ENCODE data around the gene C1orf159.
"Not testable (repeated sequence)": the region's sequence is repeated elsewhere in the genome, so short reads cannot be mapped to it uniquely, and the experiment has no call there.

The C1orf159 gene

GRCh38 chr1:1149416-1149815 is 33.5 kb upstream of the C1orf159 start:
- no peak for DNase-seq (ENCODE audit: low read depth, low spot score)

DNA sequence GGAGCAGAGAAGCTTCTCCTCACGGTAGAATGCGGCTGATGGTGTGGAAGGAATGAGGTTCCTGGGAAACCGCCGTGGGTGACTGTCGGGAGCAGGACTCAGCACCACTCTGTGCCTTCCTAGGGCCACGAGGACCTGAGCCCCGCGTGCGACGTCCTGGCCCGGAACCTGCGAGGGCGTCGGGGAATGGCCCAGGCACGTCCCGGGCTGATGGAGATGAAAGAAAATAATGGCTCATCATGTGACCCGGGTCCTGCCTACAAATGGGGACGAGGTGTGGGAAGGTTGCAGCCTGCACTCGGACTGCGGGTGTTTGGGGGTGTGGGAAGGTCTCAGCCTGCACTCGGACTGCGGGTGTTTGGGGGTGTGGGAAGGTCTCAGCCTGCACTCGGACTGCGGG is 32.7 kb upstream of the C1orf159 start:
- DNase-seq (ENCODE audit: low read depth, low spot score), result no peak

DNA sequence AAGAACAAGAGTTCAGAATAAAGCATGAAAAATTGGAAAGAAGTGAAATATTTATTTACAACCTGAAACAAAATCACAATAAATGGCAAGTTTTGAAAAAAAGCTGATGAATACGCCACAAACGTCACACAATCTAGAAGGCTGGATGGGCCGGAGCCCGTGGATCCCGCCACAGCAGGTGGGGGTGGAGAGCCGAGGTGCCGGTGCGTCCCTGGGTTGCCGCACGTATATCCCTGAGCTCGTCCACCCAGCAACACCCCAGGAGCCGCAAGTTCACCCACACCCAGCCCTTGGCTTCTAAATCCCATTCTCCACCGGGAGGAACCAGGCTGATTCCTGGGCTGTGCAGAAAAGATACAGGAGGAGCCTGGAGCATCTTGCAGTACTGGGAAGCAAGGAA is 32.2 kb upstream of the C1orf159 start:
- DNase-seq (ENCODE audit: low read depth, low spot score), result no peak

- DNase-seq (ENCODE audit: low read depth, low spot score), result no peak
Measured at GRCh38 chr1:1146596-1146995, 30.7 kb upstream of the C1orf159 start.

- no peak for DNase-seq (ENCODE audit: low read depth, low spot score)
Measured at GRCh38 chr1:1146026-1146425, 30.1 kb upstream of the C1orf159 start.

DNA sequence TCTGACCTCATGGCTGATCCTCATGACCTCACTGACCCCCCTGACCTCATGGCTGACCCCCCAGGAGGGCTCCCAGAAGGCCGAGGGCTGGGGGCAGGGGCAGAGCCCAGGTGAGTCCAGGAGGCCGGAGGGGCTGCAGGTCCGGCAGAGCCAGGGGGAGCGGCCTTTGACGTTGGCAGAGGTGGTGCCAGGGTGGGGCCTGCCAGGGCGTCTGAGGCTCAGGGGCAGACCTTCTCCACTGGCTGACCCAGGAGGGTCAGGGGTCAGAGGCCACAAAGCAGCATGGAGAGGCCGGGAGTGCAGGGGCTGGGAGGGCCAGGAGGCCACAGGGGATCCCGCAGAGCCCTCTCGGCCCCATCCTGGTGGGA is 29.6 kb upstream of the C1orf159 start:
- no peak for DNase-seq (ENCODE audit: low read depth, low spot score)

- no peak for DNase-seq (ENCODE audit: low read depth, low spot score)
Measured at GRCh38 chr1:1144843-1145546, 29.1 kb upstream of the C1orf159 start.

DNA sequence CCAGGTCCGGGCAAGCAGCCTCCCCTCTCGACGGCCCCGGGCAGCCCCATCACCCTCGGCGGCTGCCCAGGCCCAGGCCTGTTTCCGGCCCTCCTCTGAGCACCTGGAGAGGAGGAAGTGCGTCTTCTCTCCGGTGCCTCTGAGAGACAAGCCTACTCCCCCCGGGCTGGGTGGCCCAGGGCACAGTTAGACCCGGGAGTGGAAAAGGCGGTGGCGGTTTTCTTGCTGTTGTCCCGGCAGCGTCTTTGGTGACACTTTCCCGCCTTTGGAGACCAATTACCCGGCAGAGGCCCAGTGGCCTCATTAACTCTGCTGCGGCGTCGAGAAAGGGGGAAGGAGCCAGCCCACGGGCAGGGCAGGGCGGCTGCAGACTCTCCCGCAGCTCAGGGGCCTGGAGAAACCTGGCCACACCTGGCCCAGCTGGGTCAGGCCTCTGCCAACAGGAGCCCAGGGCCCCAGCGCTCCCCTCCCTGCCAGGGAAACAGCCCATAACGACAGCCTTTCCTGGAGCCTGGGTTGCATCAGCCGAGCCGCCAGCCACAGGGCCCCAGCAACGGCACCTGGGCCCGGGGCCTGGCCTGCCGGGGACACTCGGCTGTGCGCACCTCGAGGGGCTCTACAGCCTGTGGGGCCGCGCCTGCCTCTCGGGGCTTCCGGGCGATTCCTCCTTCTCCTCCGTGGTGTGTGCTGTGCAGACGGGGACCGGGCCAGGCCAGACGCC is 28.4 kb upstream of the C1orf159 start:
- no peak for DNase-seq (ENCODE audit: low read depth, low spot score)

- no peak for DNase-seq (ENCODE audit: low read depth, low spot score)
Measured at GRCh38 chr1:1143636-1144035, 27.7 kb upstream of the C1orf159 start.

GRCh38 chr1:1142844-1143243 is 27.0 kb upstream of the C1orf159 start:
- DNase-seq (ENCODE audit: low read depth, low spot score), result no peak

DNA sequence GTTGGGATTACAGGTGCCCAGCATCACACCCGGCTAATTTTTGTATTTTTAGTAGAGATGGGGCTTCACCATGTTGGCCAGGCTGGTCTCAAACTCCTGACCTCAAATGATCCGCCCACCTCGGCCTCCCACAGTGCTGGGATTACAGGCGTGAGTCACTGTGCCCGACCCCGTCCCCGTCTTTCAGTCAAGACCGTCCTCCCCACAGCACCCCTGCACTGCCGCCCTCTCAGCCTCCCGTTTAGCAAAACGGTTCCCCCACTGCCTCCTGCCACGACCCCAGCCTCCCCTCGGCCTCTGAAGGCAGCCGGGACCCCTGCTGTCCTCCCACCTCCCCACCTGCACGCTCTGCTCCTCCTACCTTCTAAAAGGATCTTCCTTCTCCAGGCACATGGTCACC is 26.5 kb upstream of the C1orf159 start:
- not testable (repeated sequence) for DNase-seq (ENCODE audit: low read depth, low spot score)

- DNase-seq (ENCODE audit: low read depth, low spot score), result no peak
Measured at GRCh38 chr1:1141911-1142250, 26.0 kb upstream of the C1orf159 start.

GRCh38 chr1:1141244-1141910 is 25.5 kb upstream of the C1orf159 start:
- no peak for DNase-seq (ENCODE audit: low read depth, low spot score)

- no peak for DNase-seq (ENCODE audit: low read depth, low spot score)
Measured at GRCh38 chr1:1140673-1141072, 24.8 kb upstream of the C1orf159 start.

GRCh38 chr1:1137256-1138045 is 21.6 kb upstream of the C1orf159 start:
- no peak for DNase-seq (ENCODE audit: low read depth, low spot score)

DNA sequence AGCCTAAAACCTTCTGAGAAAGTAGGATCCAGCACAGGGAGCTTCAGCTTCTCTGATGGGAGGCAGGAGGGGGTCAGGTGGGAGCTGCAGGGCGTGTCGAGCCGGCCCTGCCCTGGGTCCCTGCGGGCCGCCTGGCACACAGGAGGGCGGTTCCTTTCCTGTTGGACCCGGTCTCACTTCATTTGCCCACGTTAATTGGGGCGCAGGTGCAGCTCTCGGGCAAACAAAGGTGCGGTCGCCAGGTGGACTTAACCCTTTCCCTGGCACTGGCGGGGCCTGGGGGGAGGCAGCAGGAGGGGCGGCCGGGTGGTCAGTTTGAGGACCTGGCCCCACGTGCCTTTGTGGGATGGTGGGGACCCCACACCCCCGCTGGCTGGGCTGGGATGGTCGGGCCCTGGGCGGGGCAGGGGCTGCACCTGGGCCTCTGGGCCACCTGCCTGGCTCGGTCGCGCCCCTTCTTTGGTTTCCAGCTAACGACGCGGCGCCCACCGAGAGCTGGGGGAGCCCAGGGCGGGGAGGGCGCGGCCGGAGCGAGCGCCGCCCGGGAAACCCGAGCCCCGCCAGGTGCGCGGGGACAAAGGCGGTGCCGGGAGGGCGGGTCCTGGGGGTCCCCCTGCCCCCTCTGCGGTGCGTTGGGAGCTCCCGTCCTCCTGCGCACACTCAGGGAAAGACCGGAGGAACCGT is 20.8 kb upstream of the C1orf159 start:
- DNase-seq (ENCODE audit: low read depth, low spot score), result no peak

DNA sequence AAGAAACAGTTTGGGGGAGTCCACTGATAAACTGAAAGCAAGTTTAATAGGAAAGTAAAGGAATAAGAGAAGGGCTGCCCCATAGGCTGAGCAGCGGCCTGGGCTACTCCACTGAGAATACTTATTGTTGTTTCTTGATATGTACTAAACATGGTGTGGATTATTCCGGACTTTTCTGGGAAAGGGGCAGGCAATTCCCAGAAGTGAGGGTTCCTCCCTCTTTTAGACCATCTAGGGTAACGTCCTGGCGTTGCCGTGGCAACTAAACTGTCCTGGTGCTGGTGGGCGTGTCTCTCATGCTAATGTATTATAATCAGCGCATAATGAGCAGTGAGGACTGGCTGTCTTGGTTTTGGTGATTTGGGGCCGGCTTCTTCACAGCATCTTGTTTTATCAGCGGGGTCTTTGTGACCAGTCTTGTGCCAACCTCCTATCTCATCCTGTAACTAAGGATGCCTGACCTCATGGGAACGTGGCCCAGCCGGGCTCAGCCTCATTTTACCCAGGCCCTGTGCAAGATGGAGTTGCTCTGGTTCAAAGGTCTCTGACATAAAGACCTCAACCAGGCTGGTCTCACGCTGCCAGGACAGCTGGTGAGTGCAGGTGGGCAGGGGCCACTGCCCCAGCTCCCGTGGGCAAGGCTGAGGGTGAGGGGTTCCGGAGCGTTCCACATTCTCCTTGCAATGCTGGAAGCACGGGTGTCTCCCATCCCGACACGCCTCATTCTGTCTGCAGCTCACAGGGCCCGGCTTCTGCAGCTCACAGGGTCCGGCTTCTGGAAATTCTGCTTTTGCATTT is 19.6 kb upstream of the C1orf159 start:
- DNase-seq (ENCODE audit: low read depth, low spot score), result peak; percentile 74

DNA sequence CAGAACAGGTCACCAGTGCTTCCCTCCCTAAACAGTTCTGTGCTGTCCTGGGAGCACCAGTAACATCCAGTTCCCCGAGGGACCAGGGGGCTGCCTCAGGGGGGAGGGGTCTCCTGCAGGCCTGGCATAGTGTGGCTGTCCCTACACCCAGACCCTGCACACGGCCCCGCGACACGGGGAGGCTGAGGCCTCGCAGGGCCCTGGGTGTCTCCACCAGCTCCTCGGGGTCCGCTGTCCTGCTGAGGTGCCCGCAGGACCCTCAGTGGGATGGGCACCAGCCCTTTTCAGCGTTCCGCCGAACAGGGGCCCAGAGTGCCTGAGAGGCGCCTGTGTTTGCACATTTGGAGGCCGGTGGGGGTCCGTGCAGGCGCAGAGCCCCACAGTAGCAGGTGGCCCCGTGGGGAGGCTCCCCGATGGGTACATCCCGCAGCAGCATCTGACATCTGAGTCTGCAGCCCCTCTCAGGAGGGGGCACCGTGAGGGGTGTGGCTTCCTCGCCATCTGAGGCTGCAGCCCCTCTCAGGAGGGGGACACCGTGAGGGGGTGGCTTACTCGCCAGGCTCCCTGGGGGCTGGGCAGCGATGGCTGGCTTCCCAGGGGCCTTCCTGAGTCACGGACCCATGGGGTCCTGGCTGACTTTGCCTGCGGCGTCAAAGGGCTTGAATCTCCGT is 18.5 kb upstream of the C1orf159 start:
- no peak for DNase-seq (ENCODE audit: low read depth, low spot score)

- DNase-seq (ENCODE audit: low read depth, low spot score), result no peak
Measured at GRCh38 chr1:1132956-1133750, 17.3 kb upstream of the C1orf159 start.

Data from astrocyte of the hippocampus (primary cell).